Pulmonary artery endothelial cell (primary cell): ENCODE measurements around the gene TPM3. TPM values are rescaled to one million over a fixed set of nuclear protein-coding genes. Genes with fewer than 3 reads are reported as not detected.
"Not testable (repeated sequence)": the region's sequence is repeated elsewhere in the genome, so short reads cannot be mapped to it uniquely, and the experiment has no call there.

Experiments used
- DNase-seq: peaks from one replicate; pipeline ENCODE4 v3.0.0-alpha.2; 2011; ENCODE audit warnings: low read depth, low spot score
- total RNA-seq: library from RNA; depleted of rRNA; stranded (reverse); fragments of >200 nt; gene quantifications from 2 replicates; pipeline ENCODE4 v1.2.3, GENCODE V29; 2014

TPM3 gene
- total RNA-seq, 1 donor from 2014 or later: 575 TPM

DNA sequence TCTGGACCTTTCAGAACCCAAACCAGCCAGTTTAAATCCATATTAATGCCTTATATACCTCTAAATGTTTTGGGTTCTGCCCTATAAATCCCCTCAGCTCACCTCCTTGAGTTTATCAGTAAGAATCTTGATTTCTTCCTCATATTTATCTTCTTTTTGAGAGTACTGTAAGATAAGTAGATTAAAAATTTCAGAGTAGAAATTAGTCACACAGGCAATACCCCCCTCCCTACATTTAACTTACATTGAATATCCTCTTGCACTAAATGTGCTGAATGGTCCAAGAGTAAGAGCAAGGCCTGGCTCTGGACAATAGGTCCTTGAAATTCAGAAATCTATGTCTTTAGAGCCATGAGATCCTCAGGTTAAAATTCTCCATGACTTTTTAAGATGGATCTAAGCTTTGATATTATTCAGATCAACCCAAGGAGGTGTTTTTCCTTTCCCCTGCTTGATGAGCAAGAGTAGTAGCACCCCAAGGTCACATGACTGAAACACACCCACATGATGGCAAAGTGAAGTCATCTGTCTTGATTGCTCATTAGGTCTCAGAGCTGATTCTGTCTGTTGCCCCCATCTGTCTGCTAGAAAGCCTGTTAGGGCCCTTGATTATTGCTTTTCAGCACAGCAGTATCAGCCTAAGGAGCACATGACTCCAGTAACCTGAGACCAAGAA, 21.2 kb downstream of the TPM3 start:
- DNase-seq: no peak

DNA sequence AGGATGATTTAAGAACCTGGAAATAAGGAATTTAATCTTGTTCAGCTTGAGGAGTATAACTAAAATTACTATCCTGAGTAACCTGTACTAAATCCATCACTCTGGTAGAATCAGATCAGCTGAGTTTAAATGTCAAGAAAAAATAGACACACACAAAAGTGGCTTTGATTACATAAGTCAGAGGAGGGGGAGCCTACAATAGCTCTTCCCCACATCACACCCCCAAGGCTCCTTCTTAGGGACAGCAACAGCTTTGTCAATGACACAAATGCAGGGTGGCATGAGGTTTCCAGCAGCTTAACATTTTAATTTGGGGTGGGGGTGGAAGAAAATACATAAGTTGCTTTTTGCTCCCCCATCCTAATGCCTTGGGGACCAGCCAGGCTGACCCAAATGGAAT, 24.4 kb downstream of the TPM3 start:
- DNase-seq: no peak

- DNase-seq: no peak
These were observed 25.7 kb downstream of the TPM3 start for GRCh38 chr1:154166207-154166606.

GRCh38 chr1:154159554-154159953, 32.3 kb downstream of the TPM3 start:
- DNase-seq: no peak

DNA sequence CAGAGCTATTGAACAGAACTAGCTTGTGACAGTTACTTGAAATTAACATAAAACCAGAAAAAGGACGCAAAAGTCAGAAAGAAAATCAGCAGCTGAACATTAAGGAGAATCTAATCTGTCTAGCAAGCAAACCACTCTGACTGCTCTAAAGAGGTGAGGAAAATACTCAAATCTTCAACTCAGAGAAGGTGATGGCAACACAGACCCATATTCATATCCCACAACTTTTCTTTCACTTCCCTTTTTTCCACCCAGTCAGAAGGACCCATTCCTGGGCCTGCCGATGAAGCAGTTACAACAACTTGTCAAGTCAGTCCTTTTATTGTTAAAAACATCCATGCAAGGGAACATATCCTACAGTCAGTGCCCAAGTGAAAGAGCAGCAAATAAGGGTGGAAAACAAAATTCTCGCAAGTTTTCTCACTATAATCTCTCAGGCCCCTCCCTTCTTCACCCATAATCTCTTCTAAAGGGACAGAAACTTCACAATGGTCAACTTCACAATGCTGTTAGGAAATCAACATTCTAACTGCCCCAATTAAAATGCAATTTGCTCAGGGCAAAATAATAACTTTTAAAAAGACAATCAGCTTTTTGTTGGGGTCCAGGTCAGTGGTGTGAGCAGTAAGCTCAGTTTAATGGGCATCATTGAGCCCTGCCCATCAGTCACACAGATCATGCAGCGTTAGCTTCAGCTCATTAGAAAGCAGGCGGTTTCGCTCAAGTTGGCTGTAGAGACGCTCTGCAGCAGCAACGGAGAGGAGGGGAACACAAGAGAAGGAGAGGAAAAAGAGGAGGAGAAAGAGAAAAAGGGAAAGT, 33.4 kb downstream of the TPM3 start:
- DNase-seq: no peak

DNA sequence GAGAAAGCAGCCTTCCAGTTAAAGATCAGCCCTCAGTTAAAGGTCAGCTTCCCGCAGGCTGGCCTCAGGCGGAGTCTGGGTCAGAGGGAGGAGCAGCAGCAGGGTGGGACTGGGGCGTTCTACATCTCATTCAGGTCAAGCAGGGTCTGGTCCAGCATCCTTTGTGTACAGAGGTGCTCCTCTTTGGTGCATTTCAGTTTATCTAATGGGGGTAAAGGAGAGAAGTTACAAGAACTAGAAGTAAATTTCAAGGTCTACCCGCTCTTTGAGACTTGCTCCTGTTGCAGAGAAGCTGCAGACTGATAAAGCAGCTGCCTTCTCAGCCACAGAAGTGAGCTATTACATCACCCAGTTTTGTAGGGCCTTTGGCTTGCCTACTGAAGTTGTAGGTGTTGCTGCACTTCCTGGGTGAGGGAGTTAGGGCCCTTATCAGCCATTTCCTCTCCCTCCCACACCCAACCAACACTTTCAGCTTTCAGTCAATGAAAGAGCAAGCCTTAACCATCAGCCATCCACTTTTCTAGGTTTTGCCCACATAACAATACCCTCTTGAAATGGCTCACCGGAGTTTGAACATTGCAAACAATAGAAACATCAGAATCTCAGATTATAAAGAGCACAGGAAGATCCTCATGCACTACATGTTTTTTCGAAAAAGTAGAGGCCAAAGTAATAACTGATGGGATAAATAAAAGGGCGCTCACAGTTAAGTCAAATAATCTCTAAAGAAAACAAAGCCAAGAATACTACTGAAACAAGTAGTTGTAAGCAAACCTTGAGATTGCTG, 34.2 kb downstream of the TPM3 start:
- no peak for DNase-seq

GRCh38 chr1:154155251-154155650, 36.6 kb downstream of the TPM3 start:
- DNase-seq: peak; percentile 80

GRCh38 chr1:154154534-154155191, 37.2 kb downstream of the TPM3 start, which contains the start of gene NUP210L:
NUP210L (minus strand) TSS chr1:154155073.
- peak; percentile 68 for DNase-seq

GRCh38 chr1:154154053-154154452, 37.8 kb downstream of the TPM3 start:
- DNase-seq: no peak

- DNase-seq: no peak
These were observed 40.6 kb downstream of the TPM3 start for GRCh38 chr1:154151311-154151710.

DNA sequence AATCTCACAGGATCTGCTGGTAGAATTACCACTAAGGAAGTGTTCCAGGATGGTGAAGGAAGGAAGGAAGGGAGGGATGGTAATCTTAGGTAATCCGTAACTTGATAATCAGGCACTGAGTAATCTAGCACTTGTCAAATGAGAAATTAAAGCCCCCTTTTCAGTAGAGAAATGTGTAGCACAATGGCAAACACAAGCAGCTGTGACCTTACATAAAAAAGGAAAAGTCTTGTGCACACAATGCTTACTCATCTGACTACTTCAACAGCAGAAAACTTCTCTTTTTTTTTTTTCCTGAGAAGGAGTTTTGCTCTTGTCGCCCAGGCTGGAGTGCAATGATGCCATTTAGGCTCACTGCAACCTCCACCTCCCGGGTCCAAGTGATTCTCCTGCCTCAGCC, 43.1 kb downstream of the TPM3 start:
- DNase-seq: peak; percentile 17

GRCh38 chr1:154147505-154147904, 44.4 kb downstream of the TPM3 start:
- not testable (repeated sequence) for DNase-seq

DNA sequence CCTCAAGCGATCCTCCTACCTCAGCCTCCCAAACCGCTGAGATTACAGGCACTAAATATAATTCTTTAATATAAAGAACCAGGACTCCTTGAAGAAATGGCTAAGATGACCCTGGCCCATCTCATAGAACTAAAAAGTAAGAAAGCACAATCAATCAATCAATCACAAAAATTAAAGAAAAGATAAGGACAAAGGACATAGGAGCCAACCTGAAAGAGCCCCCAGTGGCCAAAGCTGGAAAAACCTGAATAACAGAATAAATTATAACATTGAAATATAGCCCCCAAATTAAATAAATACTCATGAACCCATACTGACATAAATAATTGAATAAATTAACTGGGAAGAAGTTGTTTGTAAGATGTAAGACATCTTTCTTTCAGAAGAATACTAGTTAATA, 45.9 kb downstream of the TPM3 start:
- DNase-seq: no peak

- no peak for DNase-seq
These were observed 49.5 kb downstream of the TPM3 start for GRCh38 chr1:154142358-154142757.

- DNase-seq: no peak
These were observed 50.7 kb downstream of the TPM3 start for GRCh38 chr1:154141240-154141639.

GRCh38 chr1:154137888-154138287, 54.0 kb downstream of the TPM3 start:
- no peak for DNase-seq

GRCh38 chr1:154133256-154133655, 58.6 kb downstream of the TPM3 start:
- no peak for DNase-seq

- DNase-seq: no peak
These were observed 62.4 kb downstream of the TPM3 start for GRCh38 chr1:154129391-154129970.

GRCh38 chr1:154123205-154123604, 68.7 kb downstream of the TPM3 start:
- not testable (repeated sequence) for DNase-seq

GRCh38 chr1:154117642-154118041, 74.3 kb downstream of the TPM3 start:
- no peak for DNase-seq

DNA sequence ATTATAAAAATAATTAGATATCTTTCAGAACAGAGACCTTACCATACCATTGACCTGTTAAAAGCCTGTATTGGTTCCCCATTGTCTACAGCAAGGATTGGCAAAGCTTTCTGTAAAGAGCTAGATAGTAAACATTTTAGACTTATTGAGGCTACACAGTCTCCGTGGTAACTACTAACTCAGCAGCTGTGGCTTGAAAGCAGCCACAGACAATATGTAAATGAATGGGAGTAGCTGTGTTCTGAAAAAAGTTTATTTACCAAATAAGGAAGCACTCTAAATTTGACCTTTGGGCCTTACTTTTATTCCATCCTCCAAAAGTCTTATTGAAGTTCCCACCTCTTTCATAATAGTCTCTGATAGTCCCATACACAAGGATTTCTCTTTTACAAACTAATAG, 76.7 kb downstream of the TPM3 start:
- DNase-seq: no peak
